Measurements from ENCODE around the gene MGLL.
"Not testable (repeated sequence)": the region's sequence is repeated elsewhere in the genome, so short reads cannot be mapped to it uniquely, and the experiment has no call there.

MGLL gene

GRCh38 chr3:127688416-127689265, 133.7 kb downstream of the MGLL start:
- DNase-seq (ENCODE audit: low spot score) = no peak

DNA sequence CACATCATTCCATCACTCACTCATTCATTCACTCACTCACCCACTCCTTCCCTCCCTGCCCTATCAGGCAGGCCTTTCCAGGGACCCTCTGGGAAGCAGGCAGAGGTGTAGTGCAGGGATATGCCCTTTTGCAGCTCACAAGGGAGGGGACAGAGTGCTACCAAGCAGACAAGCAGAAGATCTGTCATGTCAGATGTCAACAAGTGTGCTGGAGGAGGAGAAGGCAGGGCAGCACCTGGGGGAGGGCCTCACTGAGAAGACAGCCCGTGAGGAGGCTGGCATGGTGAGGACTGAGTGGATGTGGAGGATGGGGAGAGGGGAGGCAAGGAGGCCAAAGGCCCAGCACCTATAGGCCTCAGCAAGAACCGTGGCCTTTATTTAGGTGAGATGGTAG, 134.3 kb downstream of the MGLL start:
- DNase-seq (ENCODE audit: low spot score) = no peak

- no peak for DNase-seq (ENCODE audit: low spot score)
Observed at GRCh38 chr3:127687228-127687737, 135.0 kb downstream of the MGLL start.

DNA sequence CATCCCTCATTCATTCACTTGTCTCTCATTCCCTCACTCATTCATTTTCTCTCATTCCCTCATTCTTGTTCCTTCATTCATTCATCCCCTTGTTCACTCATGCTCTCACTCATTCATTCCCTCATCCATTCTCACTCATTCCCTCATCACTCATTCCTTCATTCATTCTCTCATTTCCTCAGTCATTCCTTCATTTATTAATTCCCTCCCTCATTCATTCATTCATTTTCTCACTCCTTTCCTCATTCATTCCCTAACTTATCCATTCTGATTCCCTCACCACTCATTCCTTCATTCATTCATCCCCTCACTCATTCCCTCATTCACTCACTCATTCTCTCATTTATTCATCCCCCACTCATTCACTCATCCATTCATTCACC, 135.8 kb downstream of the MGLL start:
- no peak for DNase-seq (ENCODE audit: low spot score)

DNA sequence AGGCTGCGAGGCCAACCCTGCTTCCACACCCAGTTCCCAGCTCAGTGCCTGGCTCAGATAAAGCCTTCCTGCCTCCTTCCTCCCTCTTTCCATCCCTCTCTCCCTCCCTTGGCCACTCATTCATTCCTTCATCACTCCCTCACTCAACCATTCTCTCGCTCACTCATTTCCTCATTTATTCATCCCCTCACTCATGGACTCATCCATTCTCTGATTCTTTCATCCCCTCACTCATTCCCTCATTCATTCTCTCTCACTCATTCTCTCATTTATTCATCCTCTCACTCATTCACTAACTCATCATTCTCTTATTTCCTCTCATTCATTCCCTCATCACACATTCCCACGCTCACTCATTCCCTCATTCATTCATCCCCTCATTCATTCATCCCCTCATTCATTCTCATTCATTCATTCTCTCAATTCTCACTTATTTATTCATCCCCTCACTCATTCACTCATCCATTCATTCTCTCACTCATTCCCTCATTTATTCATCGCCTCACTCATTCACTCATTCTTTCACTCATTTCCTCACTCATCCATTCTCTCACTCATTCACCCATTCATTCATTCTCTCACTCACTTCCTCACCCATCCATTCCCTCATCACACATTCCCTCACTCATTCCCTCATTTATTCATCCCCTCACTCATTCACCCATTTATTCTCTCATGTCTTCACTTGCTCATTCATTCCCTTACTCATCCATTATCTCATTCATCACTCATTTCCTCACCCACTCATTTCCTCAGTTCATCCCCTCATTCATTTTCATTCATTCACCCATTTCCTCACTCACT, 136.4 kb downstream of the MGLL start:
- DNase-seq (ENCODE audit: low spot score) = no peak

DNA sequence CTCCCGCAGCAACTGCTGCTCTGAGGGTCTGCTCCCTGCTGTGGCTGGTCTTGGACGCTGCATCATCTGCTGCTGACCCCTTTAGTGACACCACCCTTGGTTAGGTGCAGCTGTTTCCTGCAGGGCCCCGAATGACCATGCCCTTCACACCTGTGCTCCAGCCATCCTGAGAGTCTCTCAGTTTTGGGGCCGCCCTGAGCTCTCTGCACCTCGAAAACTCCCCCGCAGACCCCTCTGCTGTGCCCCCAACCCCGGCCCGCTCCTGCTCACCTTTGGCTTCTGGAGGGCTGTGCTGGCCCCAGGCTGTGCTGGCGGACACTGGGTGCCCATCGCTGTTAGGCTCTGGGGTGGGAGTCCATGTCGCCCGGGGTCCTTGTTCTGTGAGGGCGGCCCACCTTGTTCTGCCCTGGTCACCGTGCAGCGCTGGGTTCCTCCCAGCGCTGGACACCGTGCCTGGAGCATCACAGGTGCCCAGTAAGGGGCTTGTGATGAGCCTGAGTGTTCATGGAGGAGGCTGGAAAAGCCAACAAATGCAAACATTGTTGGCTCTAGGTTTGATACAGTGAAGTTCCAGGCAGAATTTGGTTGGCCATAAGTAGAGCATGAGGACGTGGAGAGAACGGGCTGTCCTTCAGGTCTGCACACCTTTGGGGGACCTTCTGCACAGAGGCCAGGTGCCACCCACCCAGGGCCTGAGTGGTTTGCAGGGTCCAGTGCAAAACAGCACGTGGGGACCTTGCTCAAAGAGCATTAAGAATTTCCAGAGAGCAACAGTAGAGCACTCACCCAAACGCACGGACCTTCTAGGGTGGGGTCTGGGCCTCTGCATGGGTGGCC, 137.2 kb downstream of the MGLL start:
- no peak for DNase-seq (ENCODE audit: low spot score)

- DNase-seq (ENCODE audit: low spot score) = no peak
Observed at GRCh38 chr3:127682561-127682960, 139.8 kb downstream of the MGLL start.

- not testable (repeated sequence) for DNase-seq (ENCODE audit: low spot score)
Observed at GRCh38 chr3:127682175-127682554, 140.2 kb downstream of the MGLL start.

DNA sequence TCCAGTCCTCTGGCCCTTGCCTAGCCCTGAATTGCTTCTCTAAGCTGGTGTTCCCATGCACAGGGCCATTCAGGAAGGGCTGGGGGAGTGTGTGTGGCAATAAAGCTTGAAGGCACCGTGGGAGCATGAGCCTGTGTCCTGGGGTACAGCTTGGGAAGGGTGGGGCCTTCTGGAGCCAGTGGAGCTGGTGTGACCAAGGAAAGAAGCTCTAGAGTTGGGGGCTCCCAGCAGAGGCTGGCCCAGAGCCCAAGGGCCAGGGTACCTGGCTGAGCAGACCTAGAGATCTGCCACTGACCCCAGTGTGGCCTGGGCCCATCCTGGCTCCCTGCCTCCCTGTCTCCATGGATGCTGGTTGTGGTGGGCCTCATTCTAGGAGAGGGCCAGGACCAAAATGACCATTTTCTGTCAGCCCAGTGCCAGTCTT, 141.5 kb downstream of the MGLL start:
- DNase-seq (ENCODE audit: low spot score) = no peak

GRCh38 chr3:127680146-127680661, 142.1 kb downstream of the MGLL start:
- DNase-seq (ENCODE audit: low spot score) = no peak

GRCh38 chr3:127679534-127680145, 142.7 kb downstream of the MGLL start:
- no peak for DNase-seq (ENCODE audit: low spot score)

GRCh38 chr3:127678611-127679533, 143.4 kb downstream of the MGLL start:
- no peak for DNase-seq (ENCODE audit: low spot score)

GRCh38 chr3:127678315-127678599, 144.1 kb downstream of the MGLL start:
- no peak for DNase-seq (ENCODE audit: low spot score)

GRCh38 chr3:127677541-127678314, 144.6 kb downstream of the MGLL start:
- DNase-seq (ENCODE audit: low spot score) = no peak

GRCh38 chr3:127676921-127677351, 145.4 kb downstream of the MGLL start:
- no peak for DNase-seq (ENCODE audit: low spot score)

- no peak for DNase-seq (ENCODE audit: low spot score)
Observed at GRCh38 chr3:127676456-127676855, 145.9 kb downstream of the MGLL start.

- DNase-seq (ENCODE audit: low spot score) = no peak
Observed at GRCh38 chr3:127675651-127676391, 146.5 kb downstream of the MGLL start.

GRCh38 chr3:127674790-127675189, 147.5 kb downstream of the MGLL start:
- DNase-seq (ENCODE audit: low spot score) = no peak

GRCh38 chr3:127674101-127674721, 148.1 kb downstream of the MGLL start:
- no peak for DNase-seq (ENCODE audit: low spot score)
